PC-3 (cell line): ENCODE measurements around the gene ITGA8.

Source experiments
- EZH2phosphoT487 ChIP-seq: fragments of 300-600 bp; sonication (generic); IDR thresholded peaks from 2 replicates; pipeline ENCODE4 v1.6.1; 2018; ENCODE audit warnings: mild to moderate bottlenecking, antibody characterized with exemption, low read length, borderline replicate concordance
- TF ChIP-seq, protein P1 (sequence below): fragments of 300-600 bp; sonication (generic); conservative IDR thresholded peaks from 2 replicates; pipeline ENCODE4 v1.5.1; 2017; ENCODE audit warnings: antibody characterized with exemption, low read depth, mild to moderate bottlenecking, low read length

GRCh38 chr10:15605740-15606369, 113.9 kb downstream of the ITGA8 start:
- TF ChIP-seq, protein P1, sequence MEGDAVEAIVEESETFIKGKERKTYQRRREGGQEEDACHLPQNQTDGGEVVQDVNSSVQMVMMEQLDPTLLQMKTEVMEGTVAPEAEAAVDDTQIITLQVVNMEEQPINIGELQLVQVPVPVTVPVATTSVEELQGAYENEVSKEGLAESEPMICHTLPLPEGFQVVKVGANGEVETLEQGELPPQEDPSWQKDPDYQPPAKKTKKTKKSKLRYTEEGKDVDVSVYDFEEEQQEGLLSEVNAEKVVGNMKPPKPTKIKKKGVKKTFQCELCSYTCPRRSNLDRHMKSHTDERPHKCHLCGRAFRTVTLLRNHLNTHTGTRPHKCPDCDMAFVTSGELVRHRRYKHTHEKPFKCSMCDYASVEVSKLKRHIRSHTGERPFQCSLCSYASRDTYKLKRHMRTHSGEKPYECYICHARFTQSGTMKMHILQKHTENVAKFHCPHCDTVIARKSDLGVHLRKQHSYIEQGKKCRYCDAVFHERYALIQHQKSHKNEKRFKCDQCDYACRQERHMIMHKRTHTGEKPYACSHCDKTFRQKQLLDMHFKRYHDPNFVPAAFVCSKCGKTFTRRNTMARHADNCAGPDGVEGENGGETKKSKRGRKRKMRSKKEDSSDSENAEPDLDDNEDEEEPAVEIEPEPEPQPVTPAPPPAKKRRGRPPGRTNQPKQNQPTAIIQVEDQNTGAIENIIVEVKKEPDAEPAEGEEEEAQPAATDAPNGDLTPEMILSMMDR: no peak
- no peak for TF ChIP-seq EZH2phosphoT487
